ENCODE measurements around the gene MRAS. TPM values are rescaled to one million over a fixed set of nuclear protein-coding genes. Genes with fewer than 3 reads are reported as not detected.

Gene MRAS
- total and polyA plus RNA-seq, 2 of the 4 experiments (the other 2 are of a cell fraction): 59.3 to 60.6 TPM

GRCh38 chr3:138373736-138374094, 25.3 kb downstream of the MRAS start:
- Histone ChIP-seq H4K8ac (ENCODE audit: low read depth in 2 of 2, low read length in 2 of 2) (no peak overlapping the region), H2BK5ac (ENCODE audit: low read depth, low read length, poor library complexity, severe bottlenecking) (no peak overlapping the region), H3K27me3 (ENCODE audit: control insufficient read depth, insufficient read depth, low read length) (no peaks in the 10 kb centered on the region), H2AFZ (replicated peaks; ENCODE audit: low read length, poor library complexity) (no peak overlapping the region), H3K36me3 (ENCODE audit: control insufficient read depth, insufficient read depth, low read length) (peaks cover 4% of the 10 kb centered on the region), H2AK9ac (replicated peaks; ENCODE audit: low read depth, low read length, poor library complexity) (no peak overlapping the region), H3K23ac (ENCODE audit: low read depth, low read length) (no peak overlapping the region), H3K79me1 (ENCODE audit: low read depth in 1 of 2, low read length in 2 of 2) (peaks cover 10 to 23% of the 10 kb centered on the region in 2 experiments; a peak in 3 of 4 replicates), H4K20me1 (ENCODE audit: insufficient read depth, low read length) (peaks cover 4% of the 10 kb centered on the region; the same call in 1 of the 2 replicates), H2BK20ac (ENCODE audit: low read depth, low read length) (no peak overlapping the region), H3K9me3 (ENCODE audit: control insufficient read depth, insufficient read depth, low read length) (no peaks in the 10 kb centered on the region), H3K9ac (ENCODE audit: low read depth, low read length) (no peak overlapping the region), H4K5ac (ENCODE audit: low read depth, low read length) (no peak overlapping the region), H3K9me1 (ENCODE audit: insufficient read depth, low read length) (peaks cover 3% of the 10 kb centered on the region), H2AK5ac (ENCODE audit: low read depth, low read length) (no peak overlapping the region), H3K4ac (ENCODE audit: low read depth, low read length) (no peak overlapping the region), H3K4me3 (ENCODE audit: insufficient read depth, low read depth, low read length) (no peak overlapping the region), H3K56ac (ENCODE audit: extremely low read depth, insufficient read depth, low read length) (no peak overlapping the region), H3K4me2 (ENCODE audit: low read depth, low read length) (no peak overlapping the region), H3K27ac (ENCODE audit: insufficient read depth, low read length) (no peak overlapping the region), H2BK15ac (ENCODE audit: low read depth, low read length) (no peak overlapping the region), H3K4me1 (ENCODE audit: control insufficient read depth, insufficient read depth, low read length) (no peaks in the 10 kb centered on the region), H2BK120ac (ENCODE audit: low read depth, low read length) (no peak overlapping the region), H3K14ac (replicated peaks; ENCODE audit: low read depth, low read length) (no peak overlapping the region), H4K91ac (ENCODE audit: insufficient read depth, low read depth, low read length) (no peak overlapping the region), H3K18ac (ENCODE audit: low read depth, low read length) (no peak overlapping the region)
- no TSS peak for BruUV-seq (replicated peaks)
- ATAC-seq (ENCODE audit: low read depth): no peak
- intact Hi-C loops (cut with micrococcal nuclease) (no loop called here), in situ Hi-C loops (cut with MboI; ENCODE audit: low sequenced_read_pairs) (no loop called here), dilution Hi-C loops (cut with HindIII; ENCODE audit: low sequenced_read_pairs, unreplicated experiment) (no loop called here)
- ChIA-PET CTCF (no interaction called here), POLR2A (ENCODE audit: unreplicated experiment) (no interaction called here)
- whole genome bisulfite sequencing, 2 experiments (ENCODE audit: extremely low coverage in 2 of 2, insufficient read length in 1 of 2): no CpG with 5 or more reads among the region's 5 CpGs
- TF ChIP-seq CTCF (conservative IDR thresholded peaks at IDR 0.05; ENCODE audit: low read depth, low read length) (no peak), RFX5 (IDR thresholded peaks at IDR 0.05; ENCODE audit: low read depth, low read length) (no peak), USF2 (IDR thresholded peaks at IDR 0.05; ENCODE audit: low read depth, low read length) (no peak), MXI1 (IDR thresholded peaks at IDR 0.05; ENCODE audit: borderline replicate concordance, low read depth, low read length) (no peak), POLR2A (IDR thresholded peaks at IDR 0.05; ENCODE audit: low read depth, low read length) (no peak), CEBPB (IDR thresholded peaks at IDR 0.05; ENCODE audit: low read depth, low read length) (no peak), SMC3 (IDR thresholded peaks at IDR 0.05; ENCODE audit: low read depth, low read length) (no peak), ELK1 (IDR thresholded peaks at IDR 0.05; ENCODE audit: borderline replicate concordance, low read depth, low read length) (no peak), NFE2L2 (IDR thresholded peaks at IDR 0.05; ENCODE audit: low read depth, low read length) (no peak)
- DNase-seq: no peak
